Trophoblast cell (in vitro differentiated cells and primary cell): Measurements from ENCODE around the gene GRP.
A peak's percentile ranks its signal among the peaks of the same experiment; 100 is the strongest.

Experiments
- DNase-seq, 2 donors: peaks; one replicate each; pipeline ENCODE4 v3.0.0-alpha.2; 2016
- H2AFZ ChIP-seq: 2 replicates; pipeline ENCODE4 v1.6.1; 2013; ENCODE audit warnings: low read length, moderate library complexity, mild to moderate bottlenecking; ENCODE audit not compliant: insufficient read depth, poor library complexity
- H2AK5ac ChIP-seq: 2 replicates; pipeline ENCODE4 v1.6.1; 2013; ENCODE audit warnings: mild to moderate bottlenecking, low read length
- H2BK120ac ChIP-seq: 2 replicates; pipeline ENCODE4 v1.6.1; 2013; ENCODE audit warnings: low read length, mild to moderate bottlenecking, moderate library complexity; ENCODE audit not compliant: insufficient read depth, poor library complexity
- H2BK12ac ChIP-seq: 2 replicates; pipeline ENCODE4 v1.6.1; 2013; ENCODE audit warnings: mild to moderate bottlenecking, low read length, moderate library complexity
- H2BK5ac ChIP-seq: 2 replicates; pipeline ENCODE4 v1.6.1; 2013; ENCODE audit warnings: low read length, low read depth, moderate library complexity, mild to moderate bottlenecking; ENCODE audit not compliant: poor library complexity
- H3K14ac ChIP-seq: 2 replicates; pipeline ENCODE4 v1.6.1; 2013; ENCODE audit warnings: mild to moderate bottlenecking, low read length
- H3K18ac ChIP-seq: 2 replicates; pipeline ENCODE4 v1.6.1; 2013; ENCODE audit warnings: mild to moderate bottlenecking, low read length
- H3K23ac ChIP-seq: 2 replicates; pipeline ENCODE4 v1.6.1; 2013; ENCODE audit warnings: low read length
- H3K27ac ChIP-seq: 2 replicates; pipeline ENCODE4 v1.5.1; 2013; ENCODE audit warnings: low read depth, mild to moderate bottlenecking, inconsistent platforms, low read length, moderate library complexity
- H3K27me3 ChIP-seq: 2 replicates; pipeline ENCODE4 v1.6.1; 2013; ENCODE audit warnings: inconsistent platforms, mild to moderate bottlenecking, low read length, moderate library complexity; ENCODE audit not compliant: insufficient read depth
- H3K36me3 ChIP-seq, 2 experiments: 1 replicate in 1 of 2; 2 replicates in 1 of 2; pipeline ENCODE4 v1.6.1; 2013; ENCODE audit warnings: low read length in 2 of 2, mild to moderate bottlenecking in 2 of 2, moderate library complexity in 1 of 2; ENCODE audit not compliant: insufficient read depth in 2 of 2, control insufficient read depth in 1 of 2
- H3K4ac ChIP-seq: 2 replicates; pipeline ENCODE4 v1.6.1; 2013; ENCODE audit warnings: low read depth, mild to moderate bottlenecking, low read length, moderate library complexity
- H3K4me1 ChIP-seq, 2 experiments: 1 replicate in 1 of 2; 2 replicates in 1 of 2; pipeline ENCODE4 v1.6.1; 2013; ENCODE audit warnings: low read length in 2 of 2, mild to moderate bottlenecking in 2 of 2, moderate library complexity in 1 of 2; ENCODE audit not compliant: insufficient read depth in 2 of 2, control insufficient read depth in 1 of 2
- H3K4me2 ChIP-seq: 2 replicates; pipeline ENCODE4 v1.6.1; 2013; ENCODE audit warnings: inconsistent platforms, mild to moderate bottlenecking, low read length, moderate library complexity
- H3K4me3 ChIP-seq: 2 replicates; pipeline ENCODE4 v1.5.1; 2013; ENCODE audit warnings: mild to moderate bottlenecking, low read depth, low read length, inconsistent platforms
- H3K79me1 ChIP-seq: one replicate; pipeline ENCODE4 v1.6.1; 2013; ENCODE audit warnings: low read length
- H3K79me2 ChIP-seq: 2 replicates; pipeline ENCODE4 v1.6.1; 2013; ENCODE audit warnings: low read length, mild to moderate bottlenecking; ENCODE audit not compliant: control insufficient read depth, insufficient read depth, poor library complexity
- H3K9ac ChIP-seq: 2 replicates; pipeline ENCODE4 v1.6.1; 2013; ENCODE audit warnings: mild to moderate bottlenecking, low read length
- H3K9me3 ChIP-seq: 2 replicates; pipeline ENCODE4 v1.6.1; 2013; ENCODE audit warnings: low read depth, mild to moderate bottlenecking, control low read depth, inconsistent platforms, low read length; ENCODE audit not compliant: insufficient read depth
- H4K12ac ChIP-seq: 2 replicates; pipeline ENCODE4 v1.6.1; 2013; ENCODE audit warnings: low read depth, mild to moderate bottlenecking, low read length, moderate library complexity
- H4K8ac ChIP-seq: 2 replicates; pipeline ENCODE4 v1.6.1; 2013; ENCODE audit warnings: low read depth, mild to moderate bottlenecking, low read length, moderate library complexity
- H4K91ac ChIP-seq: one replicate; pipeline ENCODE4 v1.6.1; 2013; ENCODE audit warnings: low read depth, mild to moderate bottlenecking, low read length, moderate library complexity
- WGBS: extraction: QIAGEN DNeasy Blood & Tissue Kit; methylation state at CpG from one replicate; pipeline ENCODE4 v1.1.7; 2013; ENCODE audit warnings: missing lambda C conversion rate; ENCODE audit not compliant: insufficient read length, insufficient coverage; ENCODE audit errors: extremely low coverage; 5-methylcytosine and 5-hydroxymethylcytosine counted together

Gene GRP

DNA sequence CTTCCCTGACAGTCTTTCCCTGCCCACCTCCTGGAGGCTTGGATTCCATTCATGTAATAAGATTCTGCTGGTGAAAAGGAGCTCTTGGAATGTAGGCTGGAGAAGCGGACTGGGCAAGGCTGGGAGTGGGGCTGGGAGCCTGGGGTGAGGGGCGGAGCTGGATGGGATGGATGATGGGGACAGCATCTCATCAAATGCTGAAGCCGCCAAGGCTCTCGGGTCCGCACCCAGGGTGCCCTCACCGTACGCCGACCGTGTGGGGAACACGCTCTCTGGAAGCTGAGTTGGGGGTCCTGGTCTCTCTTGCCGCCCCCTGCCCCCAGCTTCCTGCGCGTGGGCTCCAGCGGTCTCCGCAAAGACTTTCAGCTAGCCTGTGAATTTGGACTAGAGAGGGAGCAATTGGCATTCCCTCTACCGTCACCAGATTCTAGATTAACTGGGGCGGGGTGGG, 44.2 kb downstream of the GRP start:
- H3K79me2 ChIP-seq, result no peaks in the 10 kb centered on the region

DNA sequence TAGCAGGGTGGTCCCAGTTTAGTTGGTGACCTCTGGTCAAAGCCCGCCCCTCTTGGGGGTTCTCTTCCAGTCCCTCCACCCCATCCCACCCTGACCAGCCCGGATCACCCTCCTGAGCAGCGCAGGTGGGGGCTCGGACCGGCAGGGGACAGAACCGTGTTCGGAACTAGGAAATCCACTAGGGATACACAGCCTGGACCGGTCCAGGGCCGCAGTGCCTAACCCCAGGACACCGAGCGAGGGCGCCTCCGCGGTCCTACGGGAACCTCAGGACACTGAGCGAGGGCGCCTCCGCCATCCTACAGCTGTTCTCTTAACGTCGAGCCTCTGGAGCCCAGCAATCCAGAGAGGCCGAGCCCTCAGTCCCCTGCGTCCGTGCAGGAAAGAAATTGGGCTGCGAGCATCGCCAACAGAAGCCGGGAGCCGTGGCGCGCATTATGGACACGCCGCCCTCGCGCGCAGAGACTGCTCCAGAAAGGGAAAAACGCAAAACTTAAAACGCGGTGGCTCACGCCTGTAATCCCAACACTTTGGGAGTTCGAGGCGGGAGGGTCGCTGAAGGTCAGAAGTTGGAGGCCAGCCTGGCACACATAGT, 44.8 kb downstream of the GRP start:
- Histone ChIP-seq H2BK12ac (no peak overlapping the region), H3K27me3 (peaks cover 70% of the 10 kb centered on the region), H3K4me1 (peaks cover 9 to 14% of the 10 kb centered on the region in 2 experiments), H2BK5ac (no peak overlapping the region), H3K27ac (no peak overlapping the region), H4K8ac (no peak overlapping the region), H2AK5ac (no peak overlapping the region), H3K4me3 (no peak overlapping the region), H4K12ac (no peak overlapping the region), H3K79me2 (no peaks in the 10 kb centered on the region), H3K14ac (no peak overlapping the region), H3K9me3 (peaks cover 9% of the 10 kb centered on the region), H2AFZ (peak overlapping the region; percentile 39), H3K79me1 (no peaks in the 10 kb centered on the region), H2BK120ac (no peak overlapping the region), H3K4ac (no peak overlapping the region), H3K23ac (no peak overlapping the region), H3K4me2 (no peak overlapping the region), H3K18ac (no peak overlapping the region), H3K36me3 (no peaks in the 10 kb centered on the region), H3K9ac (no peak overlapping the region), H4K91ac (no peak overlapping the region)
- no peak for DNase-seq
- WGBS, result no CpG with 5 or more reads among the region's 41 CpGs

More for the DNA sequence above, 44.2 kb downstream of the GRP start:
- H3K14ac ChIP-seq, result no peak overlapping the region
- no peak overlapping the region for H3K4me2 ChIP-seq
- H3K36me3 ChIP-seq, result no peaks in the 10 kb centered on the region
- H2BK5ac ChIP-seq, result no peak overlapping the region
- no peak overlapping the region for H4K91ac ChIP-seq
- no peak overlapping the region for H2BK12ac ChIP-seq
- no peak overlapping the region for H2BK120ac ChIP-seq
- no peak overlapping the region for H4K8ac ChIP-seq
- H3K4me3 ChIP-seq, result no peak overlapping the region
- no CpG with 5 or more reads among the region's 17 CpGs for WGBS
- no peak overlapping the region for H3K9ac ChIP-seq
- no peak overlapping the region for H3K23ac ChIP-seq
- no peaks in the 10 kb centered on the region for H3K79me1 ChIP-seq
- peaks cover 6 to 11% of the 10 kb centered on the region in 2 experiments for H3K4me1 ChIP-seq
- no peak overlapping the region for H2AFZ ChIP-seq
- H3K27me3 ChIP-seq, result peaks cover 64% of the 10 kb centered on the region
- no peak overlapping the region for H4K12ac ChIP-seq
- peaks cover 9% of the 10 kb centered on the region for H3K9me3 ChIP-seq
- no peak overlapping the region for H2AK5ac ChIP-seq
- no peak overlapping the region for H3K18ac ChIP-seq
- H3K27ac ChIP-seq, result no peak overlapping the region
- DNase-seq, result no peak
- H3K4ac ChIP-seq, result no peak overlapping the region

DNA sequence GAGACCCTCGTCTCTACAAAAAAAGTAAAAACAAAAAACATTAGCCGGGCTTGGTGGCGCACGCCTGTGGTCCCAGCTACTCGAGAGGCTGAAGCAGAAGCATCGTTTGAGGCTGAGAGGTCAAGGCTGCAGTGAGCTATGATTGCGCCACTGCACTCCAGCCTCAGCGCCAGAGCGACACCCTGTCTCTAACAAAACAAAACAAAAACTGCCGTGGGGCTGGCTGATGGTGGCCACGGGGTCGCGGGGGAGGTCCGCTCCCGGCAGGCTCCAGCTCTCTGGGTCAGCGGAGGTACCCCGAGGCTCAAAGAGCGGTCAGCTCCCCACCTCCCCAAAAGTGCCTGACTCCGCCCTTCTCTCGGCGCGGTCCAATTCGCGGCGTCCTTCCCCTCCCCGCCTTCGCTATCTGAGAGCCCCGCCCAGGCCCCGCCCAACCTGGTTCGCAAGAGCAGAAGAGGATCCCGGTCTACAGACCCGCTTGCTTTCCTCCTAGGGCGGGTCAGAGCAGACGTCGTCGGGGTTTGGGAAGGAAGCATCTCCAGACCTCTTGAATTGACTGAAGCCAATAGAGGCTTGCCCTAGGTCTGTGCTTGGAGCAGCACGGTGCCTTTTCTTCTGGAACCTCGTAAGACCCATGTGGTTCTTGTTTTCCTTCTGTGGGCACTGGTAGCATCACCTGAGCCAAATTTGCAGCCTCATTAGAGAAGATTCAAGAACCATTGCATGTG, 45.5 kb downstream of the GRP start:
- Histone ChIP-seq H4K8ac (no peak overlapping the region), H3K9ac (no peak overlapping the region), H3K23ac (no peak overlapping the region), H3K4me2 (peak overlapping the region; percentile 37), H2BK5ac (no peak overlapping the region), H2AFZ (peak overlapping the region; percentile 39), H2BK120ac (no peak overlapping the region), H3K14ac (no peak overlapping the region), H3K79me1 (no peaks in the 10 kb centered on the region), H2BK12ac (no peak overlapping the region), H4K91ac (no peak overlapping the region), H3K18ac (no peak overlapping the region), H3K36me3 (no peaks in the 10 kb centered on the region), H3K79me2 (no peaks in the 10 kb centered on the region), H3K4ac (no peak overlapping the region), H3K4me1 (peaks cover 9 to 14% of the 10 kb centered on the region in 2 experiments), H3K9me3 (peaks cover 9% of the 10 kb centered on the region), H3K4me3 (no peak overlapping the region), H3K27me3 (peaks cover 74% of the 10 kb centered on the region), H2AK5ac (no peak overlapping the region), H3K27ac (no peak overlapping the region), H4K12ac (no peak overlapping the region)
- no CpG with 5 or more reads among the region's 38 CpGs for WGBS
- no peak for DNase-seq

DNA sequence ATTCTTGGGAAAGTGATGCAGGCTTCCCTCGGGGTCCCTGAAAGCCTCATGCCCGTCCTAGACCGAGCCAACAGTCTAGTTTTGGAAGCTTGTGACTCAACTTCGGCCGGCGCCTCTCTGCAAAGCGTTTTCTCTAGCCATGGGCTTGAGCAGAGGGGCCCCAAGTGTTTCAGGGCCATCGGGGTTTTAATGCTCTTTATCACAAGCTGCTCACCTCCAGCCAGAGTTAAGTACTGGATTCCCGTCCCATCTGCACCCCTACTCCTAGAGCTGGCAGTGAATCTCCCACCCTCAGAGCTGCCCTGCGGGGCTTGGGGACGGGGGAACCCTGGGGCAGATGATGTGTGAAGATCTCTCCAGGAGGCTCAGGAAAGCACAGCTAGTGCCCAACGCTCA, 46.0 kb downstream of the GRP start:
- WGBS, result no CpG with 5 or more reads among the region's 12 CpGs
- no peak overlapping the region for H4K8ac ChIP-seq
- peaks cover 80% of the 10 kb centered on the region for H3K27me3 ChIP-seq
- H2BK120ac ChIP-seq, result no peak overlapping the region
- H3K14ac ChIP-seq, result no peak overlapping the region
- no peaks in the 10 kb centered on the region for H3K79me2 ChIP-seq
- H3K9me3 ChIP-seq, result peaks cover 9% of the 10 kb centered on the region
- H3K79me1 ChIP-seq, result no peaks in the 10 kb centered on the region
- no peaks in the 10 kb centered on the region for H3K36me3 ChIP-seq
- no peak overlapping the region for H4K12ac ChIP-seq
- no peak overlapping the region for H3K27ac ChIP-seq
- no peak overlapping the region for H2BK12ac ChIP-seq
- no peak overlapping the region for H2AFZ ChIP-seq
- H3K4me3 ChIP-seq, result no peak overlapping the region
- no peak overlapping the region for H3K4me2 ChIP-seq
- H2BK5ac ChIP-seq, result no peak overlapping the region
- H4K91ac ChIP-seq, result no peak overlapping the region
- H2AK5ac ChIP-seq, result no peak overlapping the region
- no peak for DNase-seq
- no peak overlapping the region for H3K4ac ChIP-seq
- H3K18ac ChIP-seq, result no peak overlapping the region
- H3K4me1 ChIP-seq, result peaks cover 9 to 14% of the 10 kb centered on the region in 2 experiments
- H3K9ac ChIP-seq, result no peak overlapping the region
- H3K23ac ChIP-seq, result no peak overlapping the region
